RWPE1 (cell line): ENCODE results near the gene ZIC2.
A peak's percentile ranks its signal among the peaks of the same experiment; 100 is the strongest.

Source experiments
- CTCF ChIA-PET: fragments of 350-600 bp; sonication (Branson Sonifier 250); formaldehyde crosslinking; extraction: SDS; loops from one replicate; lab custom pipeline; 2021; lab: Yijun Ruan, JAX
- POLR2A ChIA-PET: fragments of 400-600 bp; formaldehyde crosslinking; extraction: SDS; loops from one replicate; lab custom pipeline; 2020; ENCODE audit warnings: antibody characterized with exemption; ENCODE audit not compliant: low non-redundant PET; lab: Yijun Ruan, JAX
- DNase-seq: peaks from one replicate; pipeline ENCODE4 v3.0.0; 2012; ENCODE audit warnings: low spot score
- H3K27ac ChIP-seq: fragments of 450-650 bp; 2 replicates; pipeline ENCODE4 v1.5.1; 2017
- CTCF ChIP-seq: fragments of 450-650 bp; conservative IDR thresholded peaks from 2 replicates; pipeline ENCODE4 v1.5.1; 2017; ENCODE audit warnings: low read depth, mild to moderate bottlenecking

ZIC2 gene

GRCh38 chr13:99981735-99982035 lies at the start of gene ZIC2:
Gene ZIC2, plus strand, starts transcription at chr13:99981784. Its CDS starts 281 bp downstream, at chr13:99982065.
- ChIA-PET CTCF (interaction anchor here (0.6 kb wide), 1 partner anchor 109 kb away, joined by 4 read pairs; no protein-coding TSS in a partner anchor), POLR2A (no interaction called here)
- peak within 1 kb of the TSS; percentile 48 for H3K27ac ChIP-seq
- DNase-seq = no peak
- TF ChIP-seq CTCF = no peak

GRCh38 chr13:99932912-99933311 lies 48.7 kb upstream of the ZIC2 start:
- TF ChIP-seq CTCF = no peak
- ChIA-PET POLR2A (no interaction called here), CTCF (interaction anchor here (0.5 kb wide), 1 partner anchor 27 kb away, joined by 4 read pairs; no protein-coding TSS in a partner anchor)
- H3K27ac ChIP-seq = no peak overlapping the region
- DNase-seq = no peak

- H3K27ac ChIP-seq = no peak overlapping the region
- TF ChIP-seq CTCF = no peak
- CTCF ChIA-PET = interaction anchor here (0.6 to 0.7 kb wide), 2 partner anchors 30 to 31 kb away, joined by 4 to 5 read pairs; no protein-coding TSS in a partner anchor
- no peak for DNase-seq
- POLR2A ChIA-PET = no interaction called here
Measured at GRCh38 chr13:99935772-99936171, 45.8 kb upstream of the ZIC2 start.

GRCh38 chr13:99938635-99939034 lies 42.9 kb upstream of the ZIC2 start:
- H3K27ac ChIP-seq = no peak overlapping the region
- POLR2A ChIA-PET = no interaction called here
- CTCF ChIA-PET = interaction anchor here (0.6 kb wide), 1 partner anchor 367 kb away, joined by 3 read pairs; no protein-coding TSS in a partner anchor
- no peak for DNase-seq
- TF ChIP-seq CTCF = no peak

- POLR2A ChIA-PET = no interaction called here
- no peak for DNase-seq
- no peak for TF ChIP-seq CTCF
- no peak overlapping the region for H3K27ac ChIP-seq
- CTCF ChIA-PET = no interaction called here
Measured at GRCh38 chr13:99941086-99941485, 40.5 kb upstream of the ZIC2 start.

GRCh38 chr13:99941911-99942310 lies 39.7 kb upstream of the ZIC2 start:
- DNase-seq = no peak
- POLR2A ChIA-PET = no interaction called here
- H3K27ac ChIP-seq = no peak overlapping the region
- TF ChIP-seq CTCF = no peak
- CTCF ChIA-PET = interaction anchor here (0.5 kb wide), 1 partner anchor 316 kb away, joined by 3 read pairs; no protein-coding TSS in a partner anchor
